GM23248 (cell line): Measurements from ENCODE around the gene NUDCD2.

ENCODE experiments used
- EZH2 ChIP-seq: fragments of 200-600 bp; sonication (generic); IDR thresholded peaks from 2 replicates; pipeline ENCODE4 v1.6.1; 2018; ENCODE audit warnings: antibody characterized with exemption, mild to moderate bottlenecking; ENCODE audit not compliant: insufficient read depth, poor library complexity, severe bottlenecking
- EZH2phosphoT487 ChIP-seq: fragments of 200-600 bp; sonication (generic); IDR thresholded peaks from 2 replicates; pipeline ENCODE4 v1.6.1; 2018; ENCODE audit warnings: antibody characterized with exemption, moderate library complexity, mild to moderate bottlenecking, low read depth; ENCODE audit not compliant: insufficient read depth

DNA sequence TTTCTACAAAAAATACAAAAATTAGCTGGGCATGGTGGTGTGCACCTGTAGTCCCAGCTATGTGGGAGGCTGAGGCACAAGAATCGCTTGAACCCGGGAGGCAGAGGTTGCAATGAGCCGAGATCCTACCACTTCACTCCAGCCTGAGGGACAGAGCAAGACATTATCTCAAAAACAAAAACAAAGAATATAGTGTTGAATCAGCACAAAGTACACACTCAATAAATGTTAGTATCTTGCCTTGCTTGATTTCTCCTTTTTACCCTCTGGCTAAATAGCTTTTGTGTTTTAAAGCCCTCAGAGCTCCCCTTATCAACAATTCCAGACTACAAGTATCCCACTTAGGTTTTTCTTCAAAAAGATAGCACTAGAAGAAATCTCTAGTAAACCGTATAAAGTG lies 60.0 kb downstream of the NUDCD2 start:
- no peak for TF ChIP-seq EZH2phosphoT487
- TF ChIP-seq EZH2, result no peak
